Skin of body (tissue), 2 donors: Measurements from ENCODE around the gene FAT1. TPM values are rescaled to one million over a fixed set of nuclear protein-coding genes. Genes with fewer than 3 reads are reported as not detected.

Source experiments
- DNase-seq: peaks from one replicate; lab custom pipeline; 2025; lab: John Stamatoyannopoulos, UW
- total RNA-seq: library from RNA; depleted of rRNA; stranded (reverse); fragments of >200 nt; gene quantifications from one replicate; pipeline ENCODE4 v1.2.3, GENCODE V29; 2014

The FAT1 gene
- total RNA-seq, 1 donor from 2014 or later: 171 TPM

GRCh38 chr4:186581421-186581820, 142.2 kb downstream of the FAT1 start:
- DNase-seq: no peak

- DNase-seq: no peak
Observed at GRCh38 chr4:186580669-186581068, 143.0 kb downstream of the FAT1 start.

GRCh38 chr4:186570193-186570996, 153.3 kb downstream of the FAT1 start:
- DNase-seq: no peak

- no peak for DNase-seq
Observed at GRCh38 chr4:186569533-186570192, 154.0 kb downstream of the FAT1 start.

DNA sequence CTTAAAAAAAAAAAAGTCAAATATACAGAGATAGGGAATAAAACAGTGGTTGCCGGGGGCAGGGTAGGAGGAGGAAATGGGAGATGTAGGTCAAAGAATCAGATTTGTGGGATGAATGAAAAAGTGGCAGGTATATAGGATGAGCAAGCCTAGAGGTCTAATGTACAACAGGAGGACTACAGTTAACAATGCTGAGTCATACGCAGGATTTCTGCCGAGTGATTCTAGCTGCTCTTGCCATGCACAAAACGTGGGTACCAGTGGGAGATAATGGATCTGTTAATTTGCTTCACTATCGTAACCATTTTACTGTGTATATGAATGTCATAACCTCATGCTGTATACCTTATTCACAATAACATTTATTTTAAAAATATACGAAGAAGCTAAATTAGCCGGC, 157.6 kb downstream of the FAT1 start:
- DNase-seq: no peak

DNA sequence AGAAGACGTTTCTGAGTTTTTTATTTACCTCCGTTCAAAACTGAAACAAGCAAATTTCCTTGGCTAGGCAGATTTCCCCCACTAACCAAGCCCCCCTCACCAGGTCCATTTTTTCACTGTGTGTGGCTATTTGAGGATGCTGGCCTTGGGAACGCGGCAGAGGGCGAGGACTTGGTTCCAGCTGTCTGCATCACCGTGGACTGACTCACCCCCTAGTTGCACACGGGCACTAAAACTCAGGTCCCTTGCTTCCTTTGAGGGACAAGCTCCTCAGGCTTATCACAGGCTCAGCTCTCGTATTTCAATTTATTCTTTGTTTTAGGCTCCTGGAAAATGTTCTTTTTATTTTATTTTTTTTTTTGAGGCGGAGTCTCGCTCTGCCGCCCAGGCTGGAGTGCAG, 159.9 kb downstream of the FAT1 start:
- no peak for DNase-seq

DNA sequence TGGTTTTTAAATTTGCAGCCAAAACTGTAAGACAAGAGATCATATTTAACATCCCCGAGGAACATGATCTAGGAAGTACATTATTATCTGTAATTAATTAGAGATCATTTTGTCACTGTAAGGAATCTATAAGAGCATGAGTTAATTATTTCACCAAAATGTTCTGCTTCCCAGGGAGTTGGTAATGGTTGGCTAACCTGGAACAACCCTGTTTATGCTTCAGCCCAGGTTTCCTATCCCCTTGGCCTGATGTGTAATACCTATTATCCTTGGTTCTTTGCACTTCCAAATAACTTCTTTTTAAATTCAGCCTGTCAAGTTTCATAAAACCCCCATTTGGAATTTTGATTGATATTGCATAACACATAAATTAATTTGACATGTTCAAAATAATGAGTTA, 161.9 kb downstream of the FAT1 start:
- DNase-seq: no peak

GRCh38 chr4:186560647-186561046, 163.0 kb downstream of the FAT1 start:
- DNase-seq: no peak

DNA sequence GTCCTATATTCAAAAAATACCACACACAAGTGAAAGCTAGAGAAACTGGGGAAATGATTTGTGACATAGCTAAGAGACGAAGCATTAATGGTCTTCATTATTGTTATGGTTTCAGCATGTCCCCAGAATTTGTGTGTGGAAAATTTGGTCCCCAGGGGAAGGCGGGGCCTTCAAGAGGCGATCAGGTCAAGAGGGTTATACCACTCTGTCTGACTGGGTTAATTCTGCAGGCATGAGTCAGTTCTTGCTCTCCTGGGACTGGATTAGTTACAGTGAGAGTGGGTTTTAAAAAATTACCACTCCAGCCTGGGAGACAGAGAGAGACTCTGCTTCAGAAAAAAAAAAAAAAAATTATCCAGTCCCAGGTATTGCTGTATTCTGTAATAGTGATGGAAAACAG, 166.2 kb downstream of the FAT1 start:
- DNase-seq: no peak

DNA sequence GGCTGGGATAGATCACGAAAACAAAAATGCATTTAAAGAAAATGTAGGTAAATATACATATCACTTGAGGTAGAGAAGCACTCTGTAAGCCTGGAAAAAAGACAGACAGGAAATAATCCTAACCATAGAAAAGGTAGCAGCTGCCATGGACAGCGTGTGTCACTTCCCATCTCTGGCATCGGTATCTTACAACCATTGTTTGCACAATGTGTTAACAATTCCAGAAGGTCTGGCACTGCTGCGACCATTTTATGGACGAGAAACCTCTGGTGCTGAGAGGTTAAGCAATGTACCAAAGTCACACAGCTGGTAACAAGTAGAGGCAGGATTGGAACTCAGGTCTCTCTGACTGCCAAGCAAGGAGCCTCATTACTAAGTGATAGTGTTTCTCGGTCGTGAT, 166.6 kb downstream of the FAT1 start:
- DNase-seq: no peak

DNA sequence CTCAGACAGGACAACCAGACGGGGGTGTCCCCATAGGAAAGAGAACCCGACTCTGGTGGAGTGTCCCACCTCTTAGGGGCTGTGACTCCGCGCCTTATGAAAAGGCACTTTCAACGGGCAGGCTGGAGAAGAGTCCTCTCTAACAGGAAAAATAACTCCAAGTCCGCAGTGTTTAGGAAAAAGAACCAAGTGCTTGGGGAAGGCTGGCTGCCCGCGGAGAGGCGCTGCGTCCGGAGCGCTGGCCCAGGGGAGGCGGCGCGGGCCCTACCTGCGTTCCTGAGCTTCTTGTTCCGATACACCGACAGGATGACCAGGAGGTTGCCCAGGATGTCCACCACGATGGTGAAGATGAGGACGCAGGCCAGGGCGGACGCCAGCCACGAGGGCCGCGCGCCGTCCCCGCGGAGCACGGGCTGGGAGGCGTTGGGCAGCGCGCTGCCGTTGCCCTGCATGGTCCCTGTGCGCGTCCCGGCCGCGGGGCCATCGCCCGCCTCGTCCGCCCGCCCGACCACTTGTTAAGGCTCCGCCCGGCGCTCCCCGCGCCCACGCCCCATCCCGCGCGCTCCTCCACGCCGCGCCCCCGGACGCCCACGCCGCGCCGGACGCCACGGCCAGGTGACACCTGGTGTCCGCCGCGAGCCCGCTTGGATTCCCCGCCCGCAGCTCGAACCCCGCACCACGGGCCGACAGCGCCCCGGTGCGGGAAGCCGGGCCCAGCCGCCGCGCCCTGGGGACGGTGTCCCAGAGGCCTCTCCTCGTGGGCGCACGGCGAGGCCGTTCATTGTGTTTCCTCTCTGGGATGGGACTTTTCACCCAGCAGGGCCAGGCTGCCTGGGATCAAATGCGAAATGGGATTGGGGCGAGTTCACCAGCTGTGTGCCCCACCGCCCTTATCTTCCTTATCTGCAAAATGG, 168.5 kb downstream of the FAT1 start, which contains the start of gene MTNR1A:
Gene MTNR1A, minus strand, starts transcription at position 654 of the 914 bp plus-strand sequence. Its CDS starts 202 bp downstream, at position 452.
- DNase-seq: no peak

DNA sequence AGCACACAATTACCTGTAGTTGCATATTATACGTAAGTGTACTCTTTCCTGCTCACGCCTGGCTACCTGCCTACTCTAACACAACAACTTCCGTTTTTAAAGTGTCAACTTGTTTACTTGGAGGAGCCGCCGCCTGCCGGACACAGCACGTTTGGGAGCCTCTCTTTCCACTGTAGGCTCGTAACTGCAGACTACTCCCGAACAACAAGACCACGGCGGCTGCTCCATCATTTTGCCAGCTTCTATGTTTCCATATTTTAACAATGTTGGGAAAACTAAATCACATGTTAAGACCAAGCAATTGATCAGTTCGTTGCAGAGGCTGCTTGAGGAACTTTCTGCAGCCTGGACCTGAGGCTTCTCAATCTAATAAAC, 169.1 kb downstream of the FAT1 start:
- no peak for DNase-seq

GRCh38 chr4:186553717-186554116, 169.9 kb downstream of the FAT1 start:
- DNase-seq: no peak

- no peak for DNase-seq
Observed at GRCh38 chr4:186551849-186552248, 171.8 kb downstream of the FAT1 start.

GRCh38 chr4:186545436-186545835, 178.2 kb downstream of the FAT1 start:
- no peak for DNase-seq

DNA sequence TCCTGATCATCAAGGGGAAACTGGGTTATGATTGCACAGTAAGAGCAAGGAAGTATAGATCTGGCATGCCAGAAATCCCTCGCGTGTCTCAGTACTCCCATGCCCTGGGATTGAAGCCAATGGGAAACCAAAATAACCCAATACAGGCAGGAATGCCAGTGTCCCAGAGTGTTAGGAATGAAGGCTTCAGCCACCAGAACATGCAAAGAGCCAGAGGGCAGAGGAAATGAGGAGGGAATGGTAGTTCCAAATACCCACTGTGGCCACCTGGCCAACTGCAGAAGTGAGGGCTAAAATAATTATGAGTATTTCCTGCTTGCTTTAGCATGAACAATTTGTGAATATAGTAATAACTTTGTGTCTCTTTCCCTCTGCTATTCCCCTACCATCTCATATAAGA, 180.4 kb downstream of the FAT1 start:
- DNase-seq: no peak

GRCh38 chr4:186541801-186542200, 181.9 kb downstream of the FAT1 start:
- no peak for DNase-seq

DNA sequence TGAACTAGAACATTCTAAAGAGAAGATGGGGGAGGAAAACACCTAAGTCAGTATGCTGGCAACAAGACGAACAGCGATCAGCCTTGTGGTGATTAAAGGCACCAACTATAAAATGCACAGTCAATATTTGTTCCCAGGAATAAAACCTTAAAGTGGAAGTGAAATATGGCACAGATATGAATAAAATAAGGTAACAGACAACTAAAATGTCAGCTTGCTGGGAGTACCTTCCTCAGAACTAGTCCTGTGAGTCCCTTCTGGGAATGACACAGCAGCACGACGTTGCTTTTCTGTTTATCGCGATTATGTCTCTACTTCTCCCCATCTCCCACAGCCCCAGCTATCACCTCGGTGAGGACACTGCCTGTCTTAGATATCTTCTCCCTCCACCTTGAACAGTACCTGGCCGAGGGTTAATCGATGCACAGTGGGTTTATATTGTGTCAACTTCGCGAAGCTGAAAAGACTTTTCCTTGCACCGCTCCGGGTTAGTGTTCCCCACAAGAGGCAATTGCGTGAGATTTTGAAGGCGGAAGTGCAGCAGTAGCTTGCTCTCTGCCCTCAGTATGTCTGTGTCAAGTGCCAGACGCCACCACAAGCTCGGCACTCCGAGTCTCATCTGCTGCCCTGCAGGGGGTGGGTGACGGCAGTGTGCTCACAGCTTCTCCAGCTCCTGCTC, 185.7 kb downstream of the FAT1 start:
- DNase-seq: no peak
